Esophagus squamous epithelium (tissue), 4 donors: ENCODE data around the gene ARHGEF12.

Experiments
- POLR2A ChIP-seq, 4 donors: fragments of 450-650 bp; IDR thresholded peaks; one replicate each; pipeline ENCODE4 v1.6.1; 2017; ENCODE audit warnings: antibody characterized with exemption in 4 of 4, mild to moderate bottlenecking in 4 of 4, moderate library complexity in 3 of 4
- TF ChIP-seq, protein P1 (sequence below), 6 experiments: fragments of 450-650 bp in 4 of 6; fragments of 200-600 bp in 2 of 6; sonication (generic) in 2 of 6; IDR thresholded peaks; one replicate each; pipeline ENCODE4 v1.5.1; 2016 to 2019; ENCODE audit warnings: antibody characterized with exemption in 6 of 6, mild to moderate bottlenecking in 4 of 6, moderate library complexity in 4 of 6

DNA sequence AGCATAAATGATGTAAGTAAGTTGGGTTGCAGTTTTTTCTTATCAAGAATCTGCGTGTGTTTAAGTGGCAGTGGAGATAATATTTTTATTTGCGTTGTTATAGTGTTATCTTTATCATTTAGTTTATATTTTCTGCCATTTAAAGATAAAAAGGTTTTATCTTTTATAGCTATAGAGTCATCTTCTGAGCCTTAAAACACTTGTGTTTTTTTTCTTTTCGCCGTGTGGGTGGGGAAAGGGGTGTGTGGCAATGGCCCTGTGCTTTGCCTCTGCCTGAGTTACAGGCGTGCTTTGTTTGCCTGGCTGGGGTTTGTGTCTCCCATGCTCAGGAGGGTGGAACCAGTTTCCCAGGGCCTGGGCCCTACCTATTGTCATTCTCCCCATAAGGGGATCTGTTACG is 16.2 kb downstream of the ARHGEF12 start:
- TF ChIP-seq, protein P1, sequence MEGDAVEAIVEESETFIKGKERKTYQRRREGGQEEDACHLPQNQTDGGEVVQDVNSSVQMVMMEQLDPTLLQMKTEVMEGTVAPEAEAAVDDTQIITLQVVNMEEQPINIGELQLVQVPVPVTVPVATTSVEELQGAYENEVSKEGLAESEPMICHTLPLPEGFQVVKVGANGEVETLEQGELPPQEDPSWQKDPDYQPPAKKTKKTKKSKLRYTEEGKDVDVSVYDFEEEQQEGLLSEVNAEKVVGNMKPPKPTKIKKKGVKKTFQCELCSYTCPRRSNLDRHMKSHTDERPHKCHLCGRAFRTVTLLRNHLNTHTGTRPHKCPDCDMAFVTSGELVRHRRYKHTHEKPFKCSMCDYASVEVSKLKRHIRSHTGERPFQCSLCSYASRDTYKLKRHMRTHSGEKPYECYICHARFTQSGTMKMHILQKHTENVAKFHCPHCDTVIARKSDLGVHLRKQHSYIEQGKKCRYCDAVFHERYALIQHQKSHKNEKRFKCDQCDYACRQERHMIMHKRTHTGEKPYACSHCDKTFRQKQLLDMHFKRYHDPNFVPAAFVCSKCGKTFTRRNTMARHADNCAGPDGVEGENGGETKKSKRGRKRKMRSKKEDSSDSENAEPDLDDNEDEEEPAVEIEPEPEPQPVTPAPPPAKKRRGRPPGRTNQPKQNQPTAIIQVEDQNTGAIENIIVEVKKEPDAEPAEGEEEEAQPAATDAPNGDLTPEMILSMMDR (IDR thresholded peaks at IDR 0.05) = no peak
- no peak for TF ChIP-seq POLR2A (IDR thresholded peaks at IDR 0.05)
